Left lung (tissue), 10 donors: Measurements from ENCODE around the gene AASS. TPM values are rescaled to one million over a fixed set of nuclear protein-coding genes. Genes with fewer than 3 reads are reported as not detected.

ENCODE experiments used
- ATAC-seq: fragments of 200-7000 bp; cut with Tn5 transposase; one replicate; pipeline ENCODE4 v1.9.1; 2020; ENCODE audit warnings: moderate library complexity
- DNase-seq, 4 donors: peaks; one replicate each; pipeline ENCODE4 v3.0.0-alpha.2; 2013 to 2020
- H3K27ac ChIP-seq, 2 donors: fragments of 200-600 bp; sonication (generic) in 1 of 2; one replicate each; pipeline versions ENCODE4 v1.5.0 to v1.8.0; 2020 to 2021
- H3K27me3 ChIP-seq, 2 donors: fragments of 200-600 bp; sonication (generic) in 1 of 2; one replicate each; pipeline versions ENCODE4 v1.5.0 to v1.8.0; 2020 to 2021
- H3K36me3 ChIP-seq, 2 donors: fragments of 200-600 bp; sonication (generic) in 1 of 2; one replicate each; pipeline versions ENCODE4 v1.5.0 to v1.8.0; 2020 to 2021
- H3K4me1 ChIP-seq, 2 donors: fragments of 200-600 bp; one replicate each; pipeline ENCODE4 v1.8.0; 2021
- H3K4me3 ChIP-seq, 2 donors: fragments of 200-600 bp; sonication (generic) in 1 of 2; one replicate each; pipeline versions ENCODE4 v1.5.0 to v1.8.0; 2020 to 2021; ENCODE audit warnings: mild to moderate bottlenecking in 1 of 2
- H3K9me3 ChIP-seq, 2 donors: fragments of 200-600 bp; sonication (generic) in 1 of 2; one replicate each; pipeline versions ENCODE4 v1.5.0 to v1.8.0; 2020 to 2021
- CTCF ChIP-seq, 2 donors: fragments of 200-600 bp; sonication (generic) in 1 of 2; IDR thresholded peaks; one replicate each; pipeline versions ENCODE4 v1.5.0 to v1.8.0; 2021; ENCODE audit warnings: antibody characterized with exemption in 2 of 2
- intact Hi-C, 2 donors: fragments of 100-400 bp; cut with DNase I; formaldehyde crosslinking; loops; one replicate each; pipeline versions ENCODE4 v1.11.2 to v1.14.2; 2022
- polyA plus RNA-seq, 6 donors: library from polyadenylated mRNA; unstranded; fragments of 120-200 nt; gene quantifications; one replicate each; pipeline ENCODE4 v1.2.1, GENCODE V29; 2013; ENCODE audit not compliant: insufficient read length in 6 of 6
- total RNA-seq, 2 donors: library from RNA; stranded (reverse); fragmentation: NEBNext Ultra II Directional; extraction: Animal tissue kit (Norgen Biotek cat#: 25700); gene quantifications; one replicate each; pipeline ENCODE4 v1.2.1, GENCODE V29; 2021
- donor health status: DM: no; HTN: yes; CAD: no.
- donor health status: DM: no; HTN: no; CAD: no.

The AASS gene
- total and polyA plus RNA-seq, 8 donors: 27.4 to 70.5 (median 59.5) TPM

GRCh38 chr7:122148081-122148480 is 4.0 kb upstream of the AASS start:
- TF ChIP-seq CTCF (IDR thresholded peaks at IDR 0.05): no peak
- peaks cover 1 to 4% of the 10 kb centered on the region in 2 donors for H3K4me1 ChIP-seq
- ATAC-seq: no peak

GRCh38 chr7:122145937-122146645 is 2.0 kb upstream of the AASS start:
- Histone ChIP-seq H3K27ac (no peak overlapping the region), H3K36me3 (no peaks in the 10 kb centered on the region), H3K9me3 (no peaks in the 10 kb centered on the region), H3K4me3 (no peak overlapping the region), H3K27me3 (peaks cover 0 to 8% of the 10 kb centered on the region in 2 donors), H3K4me1 (peaks cover 4 to 13% of the 10 kb centered on the region in 2 donors)
- TF ChIP-seq CTCF (IDR thresholded peaks at IDR 0.05): no peak
- DNase-seq: no peak
- intact Hi-C loops: no loop called here
- ATAC-seq: no peak

More at GRCh38 chr7:122148081-122148480, 4.0 kb upstream of the AASS start:
- Histone ChIP-seq H3K9me3 (no peaks in the 10 kb centered on the region), H3K27me3 (peaks cover 0 to 5% of the 10 kb centered on the region in 2 donors), H3K36me3 (no peaks in the 10 kb centered on the region), H3K4me3 (no peak overlapping the region), H3K27ac (no peak overlapping the region)
- intact Hi-C loops: no loop called here
- no peak for DNase-seq

GRCh38 chr7:122143376-122143750 is 686 bp downstream of the AASS start:
- TF ChIP-seq CTCF (IDR thresholded peaks at IDR 0.05): no peak
- peaks cover 4 to 13% of the 10 kb centered on the region in 2 donors for H3K4me1 ChIP-seq
- intact Hi-C loops: no loop called here
- peak overlapping the region; percentile 58 to 82 for H3K4me3 ChIP-seq
- peaks cover 0 to 8% of the 10 kb centered on the region in 2 donors for H3K27me3 ChIP-seq
- H3K36me3 ChIP-seq: no peaks in the 10 kb centered on the region
- peak overlapping the region; percentile 90 to 93 for H3K27ac ChIP-seq
- H3K9me3 ChIP-seq: no peaks in the 10 kb centered on the region
- peak in 3 of 4 donors; percentile 26 to 79 (median 36) for DNase-seq
- peak; percentile 41 for ATAC-seq

- H3K27me3 ChIP-seq: peaks cover 0 to 8% of the 10 kb centered on the region in 2 donors
- intact Hi-C loops: no loop called here
- DNase-seq: no peak
- no peak overlapping the region for H3K27ac ChIP-seq
- H3K36me3 ChIP-seq: no peaks in the 10 kb centered on the region
- no peaks in the 10 kb centered on the region for H3K9me3 ChIP-seq
- ATAC-seq: no peak
- TF ChIP-seq CTCF (IDR thresholded peaks at IDR 0.05): no peak
- H3K4me3 ChIP-seq: no peak overlapping the region
- H3K4me1 ChIP-seq: peaks cover 4 to 36% of the 10 kb centered on the region in 2 donors
These were observed 3.1 kb downstream of the AASS start for GRCh38 chr7:122140918-122141317.

GRCh38 chr7:122137251-122138077 is 6.6 kb downstream of the AASS start:
- H3K36me3 ChIP-seq: no peaks in the 10 kb centered on the region
- DNase-seq (no peak), ATAC-seq (peak; percentile 63)
- peaks cover 0 to 29% of the 10 kb centered on the region in 2 donors for H3K4me1 ChIP-seq
- H3K9me3 ChIP-seq: no peaks in the 10 kb centered on the region
- intact Hi-C loops: no loop called here
- peak overlapping the region; percentile 9 to 39 for H3K4me3 ChIP-seq
- H3K27ac ChIP-seq: peak overlapping the region; percentile 46 to 51
- TF ChIP-seq CTCF (IDR thresholded peaks at IDR 0.05): no peak
- H3K27me3 ChIP-seq: no peaks in the 10 kb centered on the region
